ENCODE measurements around the gene NR2E3. TPM values are rescaled to one million over a fixed set of nuclear protein-coding genes. Genes with fewer than 3 reads are reported as not detected.

NR2E3 gene
- total and polyA plus RNA-seq, 9 of the 15 experiments (the other 6 are each of a cell fraction or from before 2014, with no cell fraction given), result not detected

DNA sequence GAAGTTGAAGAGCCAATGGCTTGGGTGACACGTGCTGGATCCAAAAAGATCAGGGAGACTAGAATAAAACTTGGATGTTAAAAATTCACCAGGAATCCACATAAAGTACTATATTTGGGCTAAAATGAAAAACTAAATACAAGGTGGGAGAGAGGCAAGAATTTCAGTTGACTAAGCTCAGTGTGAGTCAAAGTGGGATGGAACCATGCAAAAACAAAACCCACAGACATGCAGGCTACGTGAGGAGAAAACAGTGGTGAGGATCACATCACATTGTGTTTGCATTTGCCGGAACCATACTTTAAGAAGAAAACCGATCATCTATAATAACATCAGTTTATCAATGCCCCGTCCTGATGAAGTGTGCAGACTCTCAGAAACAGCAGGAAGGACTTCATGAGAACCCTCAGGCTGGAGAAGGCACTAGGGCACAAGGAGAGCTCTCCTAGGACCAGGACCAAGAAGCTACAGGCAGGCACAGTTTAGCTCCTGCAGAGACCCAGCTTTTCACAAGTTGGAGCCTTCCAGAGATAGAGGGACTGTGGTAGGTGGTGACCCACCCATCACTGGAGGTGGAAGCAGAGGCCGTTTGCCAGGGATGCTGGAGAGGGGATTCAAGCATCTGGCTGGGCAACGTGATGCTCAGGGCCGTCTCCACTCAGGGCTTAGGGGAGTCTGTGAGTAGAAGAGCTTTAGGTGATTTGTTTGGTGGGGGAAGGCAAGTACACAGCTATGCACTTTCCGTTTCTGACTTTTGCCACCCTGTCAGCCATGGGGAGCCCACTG is 29.0 kb upstream of the NR2E3 start (continued):
- TF ChIP-seq ZBTB40 (IDR thresholded peaks at IDR 0.05) (no peak), ZBTB40 (CRISPR knock-in tag; IDR thresholded peaks at IDR 0.05) (no peak), TAF9B (IDR thresholded peaks at IDR 0.05; ENCODE audit: partially characterized antibody) (no peak), SRSF1 (IDR thresholded peaks at IDR 0.05; ENCODE audit: low read depth, low read length) (no peak), MIER1 (IDR thresholded peaks at IDR 0.05; ENCODE audit: low read depth) (no peak), NR2F6 (CRISPR knock-in tag; IDR thresholded peaks at IDR 0.05) (no peak), BRCA1 (IDR thresholded peaks at IDR 0.05) (no peak), BRCA1 (CRISPR knock-in tag; IDR thresholded peaks at IDR 0.05) (no peak), ZNF212 (CRISPR knock-in tag; IDR thresholded peaks at IDR 0.05) (no peak), ATF3 (IDR thresholded peaks at IDR 0.05) (no peak), ATF3 (CRISPR knock-in tag; conservative IDR thresholded peaks at IDR 0.05) (no peak)
- TF ChIP-seq, protein P1, sequence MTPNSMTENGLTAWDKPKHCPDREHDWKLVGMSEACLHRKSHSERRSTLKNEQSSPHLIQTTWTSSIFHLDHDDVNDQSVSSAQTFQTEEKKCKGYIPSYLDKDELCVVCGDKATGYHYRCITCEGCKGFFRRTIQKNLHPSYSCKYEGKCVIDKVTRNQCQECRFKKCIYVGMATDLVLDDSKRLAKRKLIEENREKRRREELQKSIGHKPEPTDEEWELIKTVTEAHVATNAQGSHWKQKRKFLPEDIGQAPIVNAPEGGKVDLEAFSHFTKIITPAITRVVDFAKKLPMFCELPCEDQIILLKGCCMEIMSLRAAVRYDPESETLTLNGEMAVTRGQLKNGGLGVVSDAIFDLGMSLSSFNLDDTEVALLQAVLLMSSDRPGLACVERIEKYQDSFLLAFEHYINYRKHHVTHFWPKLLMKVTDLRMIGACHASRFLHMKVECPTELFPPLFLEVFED (CRISPR knock-in tag; conservative IDR thresholded peaks at IDR 0.05), result no peak

Measured in K562 (cell line).